ENCODE measurements around the gene RORC.
A peak's percentile ranks its signal among the peaks of the same experiment; 100 is the strongest.

RORC gene

GRCh38 chr1:151843398-151843797 is 11.8 kb upstream of the RORC start:
- no peaks in the 10 kb centered on the region for H3K4me1 ChIP-seq
- no peak overlapping the region for H3K4me3 ChIP-seq (ENCODE audit: low read depth, low read length)
- H3K9me3 ChIP-seq (ENCODE audit: control insufficient read depth, low read length), result no peaks in the 10 kb centered on the region
- H3K4me2 ChIP-seq (ENCODE audit: low read length), result no peak overlapping the region
- TF ChIP-seq, protein P1, sequence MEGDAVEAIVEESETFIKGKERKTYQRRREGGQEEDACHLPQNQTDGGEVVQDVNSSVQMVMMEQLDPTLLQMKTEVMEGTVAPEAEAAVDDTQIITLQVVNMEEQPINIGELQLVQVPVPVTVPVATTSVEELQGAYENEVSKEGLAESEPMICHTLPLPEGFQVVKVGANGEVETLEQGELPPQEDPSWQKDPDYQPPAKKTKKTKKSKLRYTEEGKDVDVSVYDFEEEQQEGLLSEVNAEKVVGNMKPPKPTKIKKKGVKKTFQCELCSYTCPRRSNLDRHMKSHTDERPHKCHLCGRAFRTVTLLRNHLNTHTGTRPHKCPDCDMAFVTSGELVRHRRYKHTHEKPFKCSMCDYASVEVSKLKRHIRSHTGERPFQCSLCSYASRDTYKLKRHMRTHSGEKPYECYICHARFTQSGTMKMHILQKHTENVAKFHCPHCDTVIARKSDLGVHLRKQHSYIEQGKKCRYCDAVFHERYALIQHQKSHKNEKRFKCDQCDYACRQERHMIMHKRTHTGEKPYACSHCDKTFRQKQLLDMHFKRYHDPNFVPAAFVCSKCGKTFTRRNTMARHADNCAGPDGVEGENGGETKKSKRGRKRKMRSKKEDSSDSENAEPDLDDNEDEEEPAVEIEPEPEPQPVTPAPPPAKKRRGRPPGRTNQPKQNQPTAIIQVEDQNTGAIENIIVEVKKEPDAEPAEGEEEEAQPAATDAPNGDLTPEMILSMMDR (IDR thresholded peaks at IDR 0.05), result no peak
- H3K27ac ChIP-seq, result no peak overlapping the region
- H3K9ac ChIP-seq, result no peak overlapping the region
- H3K79me2 ChIP-seq, result no peaks in the 10 kb centered on the region
- no peaks in the 10 kb centered on the region for H3K27me3 ChIP-seq (ENCODE audit: control insufficient read depth, insufficient read depth, low read length)
- H2AFZ ChIP-seq, result no peak overlapping the region
- H3K36me3 ChIP-seq (ENCODE audit: control insufficient read depth, insufficient read depth, low read length), result no peaks in the 10 kb centered on the region

DNA sequence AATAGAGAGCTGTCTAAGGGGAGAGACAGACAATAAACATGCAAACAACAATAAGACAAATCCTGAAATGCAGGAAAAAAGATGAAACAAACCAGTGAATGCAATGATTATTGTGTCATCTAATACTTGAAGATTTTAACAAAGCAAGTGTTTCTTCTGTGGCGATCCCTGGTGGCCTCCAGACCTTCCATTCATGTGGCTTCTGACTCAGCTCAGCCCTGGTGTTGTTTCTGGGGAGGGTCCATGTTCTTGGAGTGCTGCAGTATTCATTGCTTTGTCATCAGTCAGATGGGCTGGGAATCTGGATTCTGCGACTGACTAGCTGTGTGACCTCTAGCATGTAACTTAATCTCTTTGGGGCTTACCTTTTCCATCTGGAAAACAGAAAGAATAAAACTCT is 9.5 kb upstream of the RORC start:
- no peaks in the 10 kb centered on the region for H3K27me3 ChIP-seq (ENCODE audit: control insufficient read depth, insufficient read depth, low read length)
- H3K9me3 ChIP-seq (ENCODE audit: control insufficient read depth, low read length), result no peaks in the 10 kb centered on the region
- peaks cover 2% of the 10 kb centered on the region for H3K4me1 ChIP-seq
- no peaks in the 10 kb centered on the region for H3K79me2 ChIP-seq
- H3K4me2 ChIP-seq (ENCODE audit: low read length), result no peak overlapping the region
- no peak overlapping the region for H3K4me3 ChIP-seq (ENCODE audit: low read depth, low read length)
- H3K27ac ChIP-seq, result no peak overlapping the region
- H2AFZ ChIP-seq, result no peak overlapping the region
- no peaks in the 10 kb centered on the region for H3K36me3 ChIP-seq (ENCODE audit: control insufficient read depth, insufficient read depth, low read length)
- TF ChIP-seq, protein P1 (IDR thresholded peaks at IDR 0.05), result no peak
- H3K9ac ChIP-seq, result no peak overlapping the region

- no peaks in the 10 kb centered on the region for H3K36me3 ChIP-seq (ENCODE audit: control insufficient read depth, insufficient read depth, low read length)
- H3K79me2 ChIP-seq, result no peaks in the 10 kb centered on the region
- no peak overlapping the region for H3K27ac ChIP-seq
- H2AFZ ChIP-seq, result no peak overlapping the region
- H3K4me1 ChIP-seq, result peaks cover 7% of the 10 kb centered on the region
- TF ChIP-seq, protein P1 (IDR thresholded peaks at IDR 0.05), result no peak
- H3K27me3 ChIP-seq (ENCODE audit: control insufficient read depth, insufficient read depth, low read length), result no peaks in the 10 kb centered on the region
- peak overlapping the region; percentile 56 for H3K4me3 ChIP-seq (ENCODE audit: low read depth, low read length)
- no peaks in the 10 kb centered on the region for H3K9me3 ChIP-seq (ENCODE audit: control insufficient read depth, low read length)
- H3K9ac ChIP-seq, result no peak overlapping the region
- peak overlapping the region; percentile 82 for H3K4me2 ChIP-seq (ENCODE audit: low read length)
Measured at GRCh38 chr1:151840421-151840820, 8.8 kb upstream of the RORC start.

DNA sequence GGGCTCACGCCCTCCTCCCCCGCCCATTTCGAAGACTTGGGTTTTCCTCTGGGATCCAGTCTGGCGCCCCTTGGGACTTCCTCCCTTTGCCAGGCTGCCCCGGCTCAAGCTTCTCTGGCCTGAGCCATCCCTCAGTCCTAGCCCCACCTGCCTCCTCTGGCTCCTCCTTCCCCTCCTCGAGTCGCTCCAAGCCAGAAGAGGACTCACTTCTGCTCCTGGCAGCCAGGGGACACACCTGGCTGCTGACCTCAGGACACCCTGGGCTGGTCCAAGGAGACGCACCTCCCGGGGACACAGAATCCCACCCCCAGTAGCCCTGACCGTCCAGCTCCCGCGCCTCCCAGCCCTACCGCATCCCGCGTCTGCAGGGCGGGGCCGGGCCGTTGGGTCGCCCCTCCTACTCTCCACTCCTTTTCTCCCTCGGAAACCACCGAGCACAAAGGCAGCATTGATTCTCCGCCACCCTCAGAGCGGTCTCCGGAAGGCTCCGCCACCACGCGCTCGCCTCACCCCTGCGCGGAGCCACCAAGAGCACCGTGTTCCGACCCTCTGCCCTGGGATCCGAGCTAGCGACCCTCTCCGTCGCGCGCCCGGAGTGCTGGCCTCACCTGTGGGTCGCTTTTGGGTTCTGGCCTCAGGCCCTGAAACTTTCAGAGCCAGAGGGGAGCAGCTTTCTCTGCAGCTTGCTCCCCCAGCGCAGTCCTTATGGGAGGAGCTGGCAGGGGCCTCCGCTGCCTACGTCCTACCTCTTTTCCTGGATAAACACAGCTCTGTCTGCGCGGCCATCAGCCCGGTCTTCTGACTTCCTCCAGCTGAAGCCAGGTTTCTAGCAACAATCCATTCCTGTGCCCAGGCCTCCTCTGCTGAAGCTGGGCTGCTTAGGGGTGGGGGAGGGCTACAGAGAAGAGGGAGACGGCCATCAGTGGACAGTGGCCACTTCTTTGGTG is 8.1 kb upstream of the RORC start, which contains the start of gene C2CD4D:
C2CD4D (minus strand) TSS at position 364 of the 947 bp plus-strand sequence. CDS start 831 bp downstream, outside the sequence.
- Histone ChIP-seq H3K4me3 (ENCODE audit: low read depth, low read length) (peak within 1 kb of the TSS; percentile 56), H3K27me3 (ENCODE audit: control insufficient read depth, insufficient read depth, low read length) (no peaks in the 10 kb centered on the region), H3K36me3 (ENCODE audit: control insufficient read depth, insufficient read depth, low read length) (no peaks in the 10 kb centered on the region), H2AFZ (no peak within 1 kb of the TSS), H3K4me1 (peaks cover 7% of the 10 kb centered on the region), H3K79me2 (no peaks in the 10 kb centered on the region), H3K4me2 (ENCODE audit: low read length) (peak within 1 kb of the TSS; percentile 82), H3K27ac (no peak within 1 kb of the TSS), H3K9ac (no peak within 1 kb of the TSS), H3K9me3 (ENCODE audit: control insufficient read depth, low read length) (no peaks in the 10 kb centered on the region)
- TF ChIP-seq, protein P1 (IDR thresholded peaks at IDR 0.05), result no peak
